Lower lobe of right lung (tissue), 2 donors: Measurements from ENCODE around the gene LBHD2. TPM values are rescaled to one million over a fixed set of nuclear protein-coding genes. Genes with fewer than 3 reads are reported as not detected.

ENCODE experiments used
- ATAC-seq, 2 donors: fragments of 200-7000 bp; cut with Tn5 transposase; one replicate each; pipeline ENCODE4 v1.9.1; 2020 to 2022; ENCODE audit warnings: mild to moderate bottlenecking in 2 of 2, moderate library complexity in 2 of 2
- DNase-seq: peaks from one replicate; pipeline ENCODE4 v3.0.0-alpha.2; 2020
- H3K27ac ChIP-seq: fragments of 200-600 bp; one replicate; pipeline ENCODE4 v1.8.0; 2022
- H3K27me3 ChIP-seq: fragments of 200-600 bp; one replicate; pipeline ENCODE4 v1.8.0; 2022; ENCODE audit warnings: low read depth
- H3K36me3 ChIP-seq: fragments of 200-600 bp; one replicate; pipeline ENCODE4 v1.8.0; 2022; ENCODE audit warnings: mild to moderate bottlenecking
- H3K4me1 ChIP-seq: fragments of 200-600 bp; one replicate; pipeline ENCODE4 v1.8.0; 2022
- H3K4me3 ChIP-seq: fragments of 200-600 bp; one replicate; pipeline ENCODE4 v1.8.0; 2022; ENCODE audit warnings: mild to moderate bottlenecking
- H3K9me3 ChIP-seq: fragments of 200-600 bp; one replicate; pipeline ENCODE4 v1.8.0; 2022
- intact Hi-C: fragments of 100-400 bp; cut with DNase I; formaldehyde crosslinking; loops from one replicate; pipeline ENCODE4 v1.11.0; 2022
- total RNA-seq: library from RNA; stranded (reverse); fragmentation: NEBNext Ultra II Directional; extraction: Animal tissue kit (Norgen Biotek cat#: 25700); gene quantifications from one replicate; pipeline ENCODE4 v1.2.1, GENCODE V29; 2021
- TF ChIP-seq, protein P1 (sequence below): fragments of 200-600 bp; IDR thresholded peaks from one replicate; pipeline ENCODE4 v1.8.0; 2022; ENCODE audit warnings: antibody characterized with exemption, mild to moderate bottlenecking
- donor health status: DM: no; HTN: yes; CAD: no; lungs with severe emphysema.

LBHD2 gene
- total RNA-seq, 1 donor from 2014 or later, result not detected

DNA sequence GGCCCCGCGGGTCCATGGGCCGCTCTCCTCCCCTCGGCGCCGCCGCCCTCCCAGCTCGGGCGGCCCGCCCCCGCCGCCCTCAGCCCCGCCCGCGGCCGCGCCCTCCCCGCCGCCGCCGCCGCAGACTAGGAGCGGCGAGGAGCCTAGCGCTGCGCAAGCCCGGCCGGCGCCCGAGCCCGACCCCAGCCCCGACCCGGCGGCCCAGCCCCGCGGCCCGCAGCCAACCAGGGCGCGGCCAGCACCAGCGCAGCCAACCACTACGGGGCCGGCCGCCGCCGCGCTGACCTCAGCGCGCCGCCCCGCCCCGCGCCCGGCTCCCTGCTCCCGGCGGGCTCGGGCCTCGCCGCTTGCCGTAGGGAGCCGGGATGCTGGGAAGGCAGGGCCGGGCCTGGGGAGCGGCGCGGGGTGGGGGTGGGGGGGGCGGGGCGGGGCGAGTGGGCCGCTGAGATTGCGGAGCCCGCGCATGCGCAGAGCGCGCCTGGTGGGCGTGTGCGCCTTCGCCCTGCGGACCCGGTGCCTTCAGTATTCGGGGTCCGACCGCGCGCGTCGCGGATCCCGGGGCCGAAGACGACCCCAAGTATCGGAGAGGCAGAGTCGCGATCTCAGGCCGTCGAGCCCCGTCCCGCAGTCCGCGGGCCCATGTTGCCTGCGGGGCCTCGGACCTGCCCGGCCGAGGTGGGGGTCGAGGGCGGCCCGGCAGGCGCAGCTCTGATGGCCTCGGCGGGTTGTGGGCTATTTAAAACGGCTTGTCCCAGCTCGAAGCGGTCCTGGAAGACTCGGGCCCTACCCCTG lies 26.4 kb upstream of the LBHD2 start, which contains the start of gene CDC42BPB:
Gene CDC42BPB (minus strand): TSS at position 178 of the 792 bp plus-strand sequence. CDS start 376 bp downstream, outside the sequence.
- Histone ChIP-seq H3K9me3 (no peaks in the 10 kb centered on the region), H3K36me3 (peaks cover 5% of the 10 kb centered on the region), H3K27me3 (no peaks in the 10 kb centered on the region), H3K27ac (peak within 1 kb of the TSS; percentile 97), H3K4me1 (peaks cover 40% of the 10 kb centered on the region), H3K4me3 (peak within 1 kb of the TSS; percentile 99)
- peak; percentile 97 for ATAC-seq
- TF ChIP-seq, protein P1, sequence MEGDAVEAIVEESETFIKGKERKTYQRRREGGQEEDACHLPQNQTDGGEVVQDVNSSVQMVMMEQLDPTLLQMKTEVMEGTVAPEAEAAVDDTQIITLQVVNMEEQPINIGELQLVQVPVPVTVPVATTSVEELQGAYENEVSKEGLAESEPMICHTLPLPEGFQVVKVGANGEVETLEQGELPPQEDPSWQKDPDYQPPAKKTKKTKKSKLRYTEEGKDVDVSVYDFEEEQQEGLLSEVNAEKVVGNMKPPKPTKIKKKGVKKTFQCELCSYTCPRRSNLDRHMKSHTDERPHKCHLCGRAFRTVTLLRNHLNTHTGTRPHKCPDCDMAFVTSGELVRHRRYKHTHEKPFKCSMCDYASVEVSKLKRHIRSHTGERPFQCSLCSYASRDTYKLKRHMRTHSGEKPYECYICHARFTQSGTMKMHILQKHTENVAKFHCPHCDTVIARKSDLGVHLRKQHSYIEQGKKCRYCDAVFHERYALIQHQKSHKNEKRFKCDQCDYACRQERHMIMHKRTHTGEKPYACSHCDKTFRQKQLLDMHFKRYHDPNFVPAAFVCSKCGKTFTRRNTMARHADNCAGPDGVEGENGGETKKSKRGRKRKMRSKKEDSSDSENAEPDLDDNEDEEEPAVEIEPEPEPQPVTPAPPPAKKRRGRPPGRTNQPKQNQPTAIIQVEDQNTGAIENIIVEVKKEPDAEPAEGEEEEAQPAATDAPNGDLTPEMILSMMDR, result no peak
- intact Hi-C loops, result no loop called here
- DNase-seq, result peak; percentile 92

DNA sequence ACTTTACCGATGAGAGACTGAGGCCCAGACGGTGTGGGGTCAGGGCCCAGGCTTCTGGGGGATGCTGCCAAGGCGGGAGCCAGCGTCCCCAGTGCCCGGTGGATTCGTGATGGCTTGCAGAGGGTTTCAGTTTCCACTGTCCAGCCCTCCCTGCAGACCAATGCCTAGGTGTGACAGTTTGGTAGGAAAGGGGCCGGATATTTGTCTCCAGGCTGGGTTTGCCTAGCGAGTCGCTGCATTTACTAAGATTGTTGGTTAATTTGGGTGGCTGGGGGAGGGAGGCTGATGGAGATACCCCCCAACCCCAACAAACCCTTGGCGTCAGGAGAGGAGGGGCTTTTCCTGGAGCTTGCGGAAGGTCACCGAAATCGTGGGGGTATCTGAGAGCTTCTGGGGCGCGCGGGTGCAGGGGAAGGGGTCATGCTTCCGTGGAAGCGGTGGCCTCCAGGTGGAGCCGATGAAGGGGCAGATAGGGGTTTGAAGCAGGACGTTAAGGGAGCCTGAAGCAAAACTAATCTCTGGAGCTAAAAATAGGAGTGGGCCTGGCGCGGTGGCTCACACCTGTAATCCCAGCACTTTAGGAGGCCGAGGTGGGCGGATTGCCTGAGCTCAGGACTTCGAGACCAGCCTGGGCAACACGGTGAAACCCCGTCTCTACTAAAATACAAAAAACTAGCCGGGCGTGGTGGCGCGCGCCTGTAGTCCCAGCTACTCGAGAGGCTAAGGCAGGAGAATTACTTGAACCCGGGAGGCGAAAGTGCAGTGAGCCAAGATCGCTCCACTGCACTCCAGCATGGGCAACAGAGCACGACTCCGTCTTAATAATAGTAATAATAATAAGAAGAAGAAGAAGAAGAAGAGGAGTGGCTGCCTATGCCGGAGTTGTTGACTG lies 25.6 kb upstream of the LBHD2 start:
- ATAC-seq (peak; percentile 23 to 37), DNase-seq (no peak)
- TF ChIP-seq, protein P1, result no peak
- Histone ChIP-seq H3K4me1 (peaks cover 38% of the 10 kb centered on the region), H3K27me3 (no peaks in the 10 kb centered on the region), H3K27ac (peak overlapping the region; percentile 86), H3K9me3 (no peaks in the 10 kb centered on the region), H3K36me3 (peaks cover 5% of the 10 kb centered on the region), H3K4me3 (peak overlapping the region; percentile 92)
- intact Hi-C loops, result no loop called here

DNA sequence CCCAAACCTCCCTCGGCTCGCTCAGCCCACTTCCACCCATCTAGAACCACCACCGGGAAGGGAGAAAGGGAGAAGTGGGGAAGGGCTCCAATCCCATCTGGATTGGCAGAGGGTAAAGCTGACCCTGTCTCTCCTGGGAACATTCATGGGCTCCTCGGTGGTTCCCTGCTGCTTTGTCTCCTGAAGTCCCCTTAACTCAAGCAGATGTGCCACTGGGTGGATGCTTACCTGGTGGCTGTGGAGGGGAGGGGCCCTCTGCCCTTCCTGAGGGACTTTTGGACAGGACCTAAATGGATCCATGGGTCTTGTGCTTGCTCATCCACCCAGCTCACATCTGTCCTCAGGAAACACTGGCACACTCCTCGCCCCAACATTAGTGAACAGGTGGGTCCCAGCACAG lies 24.5 kb upstream of the LBHD2 start:
- H3K27ac ChIP-seq, result no peak overlapping the region
- TF ChIP-seq, protein P1, result no peak
- ATAC-seq (no peak), DNase-seq (no peak)
- H3K4me1 ChIP-seq, result peaks cover 35% of the 10 kb centered on the region
- H3K36me3 ChIP-seq, result peaks cover 5% of the 10 kb centered on the region
- no peaks in the 10 kb centered on the region for H3K27me3 ChIP-seq
- intact Hi-C loops, result no loop called here
- H3K9me3 ChIP-seq, result no peaks in the 10 kb centered on the region
- peak overlapping the region; percentile 92 for H3K4me3 ChIP-seq

DNA sequence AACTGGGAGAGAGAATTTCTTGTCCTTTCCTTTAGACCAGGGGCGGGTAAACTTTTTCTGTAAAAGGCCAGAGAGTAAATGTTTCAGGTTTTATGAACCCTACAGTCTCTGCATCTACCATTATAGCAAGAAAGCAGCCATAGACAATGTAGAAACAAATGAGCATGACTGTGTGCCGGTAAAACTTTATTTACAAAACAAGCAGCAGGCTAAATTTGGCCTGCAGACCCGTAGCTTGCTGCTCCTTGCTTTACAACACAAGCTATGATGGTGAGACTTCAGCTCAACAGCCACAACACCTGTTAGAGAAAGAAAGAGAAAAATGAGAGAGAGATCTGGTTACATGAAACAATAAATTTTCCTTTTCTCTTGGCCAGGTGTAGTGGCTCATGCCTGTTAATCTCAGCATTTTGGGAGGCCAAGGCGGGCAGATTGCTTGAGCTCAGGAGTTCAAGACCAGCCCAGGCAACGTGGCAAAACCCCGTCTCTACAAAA lies 22.5 kb upstream of the LBHD2 start:
- Histone ChIP-seq H3K4me1 (peaks cover 18% of the 10 kb centered on the region), H3K9me3 (no peaks in the 10 kb centered on the region), H3K27ac (no peak overlapping the region), H3K27me3 (no peaks in the 10 kb centered on the region), H3K36me3 (no peaks in the 10 kb centered on the region), H3K4me3 (no peak overlapping the region)
- ATAC-seq (no peak), DNase-seq (no peak)
- intact Hi-C loops, result no loop called here
- TF ChIP-seq, protein P1, result no peak

DNA sequence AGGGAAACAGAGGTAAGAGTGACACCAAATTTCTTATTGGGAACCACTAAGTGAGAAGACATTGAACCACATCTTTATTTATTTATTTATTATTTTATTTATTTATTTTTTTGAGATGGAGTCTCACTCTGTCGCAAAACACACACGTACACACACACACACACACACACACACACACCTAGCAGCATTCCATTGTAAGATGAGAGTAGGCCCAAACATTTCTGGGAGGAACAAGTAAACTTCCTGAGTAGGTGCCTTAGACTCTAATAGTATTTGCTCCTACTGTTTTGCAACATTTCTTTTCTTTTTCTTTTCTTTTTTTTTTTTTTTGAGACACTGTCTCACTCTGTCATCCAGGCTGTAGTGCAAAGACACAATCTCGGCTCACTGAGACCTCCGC lies 19.6 kb upstream of the LBHD2 start:
- TF ChIP-seq, protein P1, result no peak
- Histone ChIP-seq H3K27ac (no peak overlapping the region), H3K9me3 (no peaks in the 10 kb centered on the region), H3K36me3 (no peaks in the 10 kb centered on the region), H3K4me3 (no peak overlapping the region), H3K4me1 (peaks cover 24% of the 10 kb centered on the region), H3K27me3 (no peaks in the 10 kb centered on the region)
- no peak for DNase-seq
- intact Hi-C loops, result no loop called here
- peak in 1 of 2 donors; percentile 43 for ATAC-seq
